Skeletal muscle cell (primary cell): ENCODE data around the gene CDY1B.
"Not testable (repeated sequence)": the region's sequence is repeated elsewhere in the genome, so short reads cannot be mapped to it uniquely, and the experiment has no call there.

Source experiments
- DNase-seq: peaks from one replicate; pipeline ENCODE4 v3.0.0-alpha.2; 2010; ENCODE audit warnings: low read depth
- H3K4me3 ChIP-seq: 2 replicates; pipeline ENCODE4 v1.5.1; 2011; ENCODE audit warnings: low read depth, mild to moderate bottlenecking, control low read depth, low read length, moderate library complexity

Gene CDY1B

GRCh38 chrY:24047919-24048318 is at the start of gene CDY1B:
TSS of gene CDY1B (minus strand) at chrY:24048019. CDS start at chrY:24047688, 331 bp downstream.
- not testable (repeated sequence) for DNase-seq, H3K4me3 ChIP-seq

GRCh38 chrY:24049525-24049924 is 1.7 kb upstream of the CDY1B start:
- DNase-seq, H3K4me3 ChIP-seq: not testable (repeated sequence)

GRCh38 chrY:24043209-24043608 is 4.6 kb downstream of the CDY1B start:
- not testable (repeated sequence) for DNase-seq, H3K4me3 ChIP-seq

GRCh38 chrY:24039008-24039718 is 8.7 kb downstream of the CDY1B start:
- not testable (repeated sequence) for H3K4me3 ChIP-seq, DNase-seq

GRCh38 chrY:24026212-24027103 is 21.4 kb downstream of the CDY1B start:
- DNase-seq, result not testable (repeated sequence)

More at GRCh38 chrY:24026212-24027103, 21.4 kb downstream of the CDY1B start:
- not testable (repeated sequence) for H3K4me3 ChIP-seq
